ENCODE results near the gene SEMA3G.

Gene SEMA3G

GRCh38 chr3:52443791-52444687 lies 864 bp downstream of the SEMA3G start:
- no peak for TF ChIP-seq CTCF (conservative IDR thresholded peaks at IDR 0.05; ENCODE audit: low read depth, low read length)
- no peak for DNase-seq (ENCODE audit: low read depth)
- no peak overlapping the region for H3K4me3 ChIP-seq (ENCODE audit: low read depth, low read length)

GRCh38 chr3:52443268-52443610 lies 1.7 kb downstream of the SEMA3G start:
- no peak overlapping the region for H3K4me3 ChIP-seq (ENCODE audit: low read depth, low read length)
- no peak for TF ChIP-seq CTCF (conservative IDR thresholded peaks at IDR 0.05; ENCODE audit: low read depth, low read length)
- no peak for DNase-seq (ENCODE audit: low read depth)

- no peak for TF ChIP-seq CTCF (conservative IDR thresholded peaks at IDR 0.05; ENCODE audit: low read depth, low read length)
- no peak for DNase-seq (ENCODE audit: low read depth)
- H3K4me3 ChIP-seq (ENCODE audit: low read depth, low read length) = no peak overlapping the region
Observed at GRCh38 chr3:52442409-52443267, 2.3 kb downstream of the SEMA3G start.

GRCh38 chr3:52441772-52442332 lies 3.1 kb downstream of the SEMA3G start:
- no peak overlapping the region for H3K4me3 ChIP-seq (ENCODE audit: low read depth, low read length)
- TF ChIP-seq CTCF (conservative IDR thresholded peaks at IDR 0.05; ENCODE audit: low read depth, low read length) = no peak
- no peak for DNase-seq (ENCODE audit: low read depth)

GRCh38 chr3:52441091-52441771 lies 3.7 kb downstream of the SEMA3G start:
- no peak for DNase-seq (ENCODE audit: low read depth)
- TF ChIP-seq CTCF (conservative IDR thresholded peaks at IDR 0.05; ENCODE audit: low read depth, low read length) = no peak
- no peak overlapping the region for H3K4me3 ChIP-seq (ENCODE audit: low read depth, low read length)

- no peak overlapping the region for H3K4me3 ChIP-seq (ENCODE audit: low read depth, low read length)
- no peak for DNase-seq (ENCODE audit: low read depth)
- TF ChIP-seq CTCF (conservative IDR thresholded peaks at IDR 0.05; ENCODE audit: low read depth, low read length) = no peak
Observed at GRCh38 chr3:52440671-52441070, 4.2 kb downstream of the SEMA3G start.
